HFF-Myc (cell line): ENCODE results near the gene RNF114.
A peak's percentile ranks its signal among the peaks of the same experiment; 100 is the strongest.
"Not testable (repeated sequence)": the region's sequence is repeated elsewhere in the genome, so short reads cannot be mapped to it uniquely, and the experiment has no call there.

Experiments used
- DNase-seq: peaks from one replicate; pipeline ENCODE4 v3.0.0-alpha.2; 2011; ENCODE audit warnings: low read depth; ENCODE audit errors: extremely low read depth
- H3K4me3 ChIP-seq: replicated peaks from 2 replicates; pipeline ENCODE4 v1.5.1; 2011; ENCODE audit warnings: low read depth, mild to moderate bottlenecking, control low read depth, low read length
- TF ChIP-seq, protein P1 (sequence below): IDR thresholded peaks from 2 replicates; pipeline ENCODE4 v1.5.1; 2012; ENCODE audit warnings: mild to moderate bottlenecking, low read depth, low read length, control low read depth; ENCODE audit errors: missing control alignments

RNF114 gene

DNA sequence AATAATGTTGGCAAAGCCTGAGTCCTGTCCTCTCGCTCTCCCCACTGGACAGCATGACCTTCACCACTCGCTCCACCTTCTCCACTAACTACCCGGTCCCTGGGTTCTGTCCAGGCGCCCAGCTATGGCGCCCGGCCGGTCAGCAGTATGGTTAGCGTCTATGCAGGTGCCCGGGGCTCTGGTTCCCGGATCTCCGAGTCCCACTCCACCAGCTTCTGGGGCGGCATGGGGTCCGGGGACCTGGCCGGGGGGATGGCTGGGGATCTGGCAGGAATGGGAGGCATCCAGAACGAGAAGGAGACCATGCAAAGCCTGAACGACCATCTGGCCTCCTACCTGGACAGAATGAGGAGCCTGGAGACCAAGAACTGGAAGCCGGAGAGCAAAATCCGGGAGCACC is 20.5 kb downstream of the RNF114 start:
- TF ChIP-seq, protein P1, sequence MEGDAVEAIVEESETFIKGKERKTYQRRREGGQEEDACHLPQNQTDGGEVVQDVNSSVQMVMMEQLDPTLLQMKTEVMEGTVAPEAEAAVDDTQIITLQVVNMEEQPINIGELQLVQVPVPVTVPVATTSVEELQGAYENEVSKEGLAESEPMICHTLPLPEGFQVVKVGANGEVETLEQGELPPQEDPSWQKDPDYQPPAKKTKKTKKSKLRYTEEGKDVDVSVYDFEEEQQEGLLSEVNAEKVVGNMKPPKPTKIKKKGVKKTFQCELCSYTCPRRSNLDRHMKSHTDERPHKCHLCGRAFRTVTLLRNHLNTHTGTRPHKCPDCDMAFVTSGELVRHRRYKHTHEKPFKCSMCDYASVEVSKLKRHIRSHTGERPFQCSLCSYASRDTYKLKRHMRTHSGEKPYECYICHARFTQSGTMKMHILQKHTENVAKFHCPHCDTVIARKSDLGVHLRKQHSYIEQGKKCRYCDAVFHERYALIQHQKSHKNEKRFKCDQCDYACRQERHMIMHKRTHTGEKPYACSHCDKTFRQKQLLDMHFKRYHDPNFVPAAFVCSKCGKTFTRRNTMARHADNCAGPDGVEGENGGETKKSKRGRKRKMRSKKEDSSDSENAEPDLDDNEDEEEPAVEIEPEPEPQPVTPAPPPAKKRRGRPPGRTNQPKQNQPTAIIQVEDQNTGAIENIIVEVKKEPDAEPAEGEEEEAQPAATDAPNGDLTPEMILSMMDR, result no peak
- H3K4me3 ChIP-seq, result no peak overlapping the region
- no peak for DNase-seq

DNA sequence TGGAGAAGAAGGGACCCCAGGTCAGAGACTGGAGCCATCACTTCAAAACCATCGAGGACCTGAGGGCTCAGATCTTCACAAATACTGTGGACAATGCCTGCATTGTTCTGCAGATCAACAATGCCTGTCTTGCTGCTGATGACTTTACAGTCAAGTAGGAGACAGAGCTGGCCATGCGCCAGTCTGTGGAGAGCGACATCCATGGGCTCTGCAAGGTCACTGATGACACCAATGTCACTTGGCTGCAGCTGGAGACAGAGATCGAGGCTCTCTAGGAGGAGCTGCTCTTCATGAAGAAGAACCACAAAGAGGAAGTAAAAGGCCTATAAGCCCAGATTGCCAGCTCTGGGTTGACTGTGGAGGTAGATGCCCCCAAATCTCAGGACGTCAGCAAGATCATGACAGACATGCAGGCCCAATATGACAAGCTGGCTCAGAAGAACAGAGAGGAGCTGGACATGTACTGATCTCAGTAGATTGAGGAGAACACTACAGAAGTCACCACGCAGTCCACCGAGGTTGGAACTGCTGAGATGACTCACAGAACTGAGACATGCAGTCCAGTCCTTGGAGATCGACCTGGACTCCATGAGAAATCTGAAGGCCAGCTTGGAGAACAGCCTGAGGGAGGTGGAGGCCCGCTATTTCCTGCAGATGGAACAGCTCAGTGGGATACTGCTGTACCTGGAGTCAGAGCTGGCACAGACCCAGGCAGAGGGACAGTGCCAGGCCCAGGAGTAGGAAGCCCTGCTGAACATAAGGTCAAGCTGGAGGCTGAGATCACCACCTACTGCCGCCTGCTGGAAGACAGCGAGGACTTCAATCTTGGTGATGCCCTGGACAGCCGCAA is 21.1 kb downstream of the RNF114 start:
- DNase-seq, result not testable (repeated sequence)

DNA sequence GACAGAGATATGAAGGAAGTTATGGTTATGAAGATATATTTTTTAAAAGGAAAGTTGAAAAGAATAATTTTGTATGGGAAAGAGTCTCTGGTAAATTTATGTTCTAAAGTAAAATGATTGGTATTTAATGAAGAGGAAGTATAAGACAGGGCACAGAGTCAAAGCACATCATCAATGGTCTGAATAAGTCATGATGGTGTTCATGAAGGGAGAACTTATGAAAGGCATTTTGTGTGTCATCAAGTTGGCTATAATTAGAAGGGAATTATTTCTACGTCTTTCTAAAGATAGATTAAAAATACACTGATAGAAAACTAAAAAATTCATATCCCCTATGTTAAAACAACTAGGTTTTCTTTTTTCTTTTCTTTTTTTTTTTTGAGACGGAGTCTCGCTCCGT is 25.2 kb downstream of the RNF114 start:
- TF ChIP-seq, protein P1, result no peak
- H3K4me3 ChIP-seq, result no peak overlapping the region
- DNase-seq, result no peak

More for the DNA sequence above, 21.1 kb downstream of the RNF114 start:
- H3K4me3 ChIP-seq, result not testable (repeated sequence)

DNA sequence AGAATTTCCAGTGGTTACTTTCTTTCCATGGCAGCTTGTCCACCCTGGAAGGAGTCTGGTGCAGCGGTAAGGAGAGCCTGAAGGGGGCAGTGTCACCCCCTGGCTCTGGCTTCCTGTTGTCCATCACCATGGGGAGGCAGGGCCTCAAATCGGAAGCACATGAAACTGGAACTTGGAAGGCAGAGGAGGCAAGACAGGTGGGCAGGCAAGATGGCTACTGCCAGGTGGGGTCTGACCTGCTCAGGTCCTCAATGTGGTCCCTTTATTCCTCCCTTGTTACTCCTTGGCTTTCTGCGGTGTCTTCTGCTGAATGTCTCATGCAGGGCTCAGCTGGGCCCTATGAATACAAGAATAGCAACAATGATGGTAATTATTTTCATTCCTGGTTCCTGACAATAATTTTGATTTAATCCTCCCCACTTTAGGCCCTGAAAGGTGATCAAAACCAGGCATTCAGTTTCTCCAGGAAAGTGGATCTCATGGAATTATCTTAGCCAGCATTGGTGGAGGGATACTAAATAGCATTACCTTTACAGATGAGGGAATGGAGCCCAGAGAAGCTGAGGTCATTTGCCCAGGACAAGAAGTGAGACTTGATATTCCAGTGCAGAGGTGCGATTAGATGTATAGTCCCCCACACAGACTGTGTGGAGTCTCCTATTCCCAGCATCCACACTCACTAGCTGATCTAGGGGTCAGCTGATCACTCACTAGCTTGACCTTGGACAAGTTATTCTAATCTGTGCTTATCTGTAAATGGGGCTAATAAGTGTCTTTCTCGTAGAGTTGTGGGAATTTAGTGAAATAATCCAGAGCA is 29.0 kb downstream of the RNF114 start:
- no peak overlapping the region for H3K4me3 ChIP-seq
- no peak for DNase-seq
- TF ChIP-seq, protein P1, result peak; percentile 84

DNA sequence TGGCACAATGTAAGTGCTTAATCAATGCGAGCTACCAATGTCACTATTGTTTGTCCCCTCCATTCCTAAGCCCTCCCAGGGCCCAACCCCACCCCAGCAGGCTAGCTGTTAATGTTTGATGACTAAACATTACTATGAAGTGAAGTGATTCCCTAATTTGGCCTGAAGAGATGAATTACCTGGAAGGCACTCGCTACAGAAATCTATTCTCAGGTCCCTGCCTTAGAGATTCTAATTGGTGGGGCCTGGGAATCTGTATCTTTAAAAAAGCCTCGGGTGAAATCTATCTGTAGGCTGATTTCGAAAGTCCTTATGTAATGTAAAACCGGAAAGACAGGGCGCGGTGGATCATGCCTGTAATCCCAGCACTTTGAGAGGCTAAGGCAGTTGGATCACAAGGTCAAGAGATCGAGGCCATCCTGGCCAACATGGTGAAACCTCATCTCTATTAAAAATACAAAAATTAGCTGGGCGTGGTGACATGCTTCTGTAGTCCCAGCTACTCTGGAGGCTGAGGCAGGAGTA is 29.6 kb downstream of the RNF114 start:
- TF ChIP-seq, protein P1, result no peak
- DNase-seq, result no peak

DNA sequence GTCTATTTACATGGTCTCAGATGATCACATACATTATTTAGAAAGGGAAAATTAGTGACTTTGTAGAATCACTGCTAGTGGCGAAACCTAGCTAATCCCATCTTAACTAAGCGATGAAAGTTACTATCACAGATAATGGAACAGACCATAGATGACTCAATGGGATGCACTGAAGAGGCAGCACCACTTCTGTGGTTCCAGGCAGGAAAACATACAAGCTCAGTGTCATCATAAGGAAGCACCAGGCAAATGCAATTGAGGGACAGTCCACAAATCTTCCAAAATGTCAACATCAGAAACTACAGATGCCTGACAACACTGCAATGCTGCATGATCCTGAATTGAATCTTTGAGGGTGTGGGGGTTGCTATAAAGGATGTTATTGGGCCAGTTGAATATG is 30.7 kb downstream of the RNF114 start:
- no peak for DNase-seq
- TF ChIP-seq, protein P1, result no peak
- H3K4me3 ChIP-seq, result no peak overlapping the region

More for the DNA sequence above, 29.6 kb downstream of the RNF114 start:
- H3K4me3 ChIP-seq, result no peak overlapping the region

DNA sequence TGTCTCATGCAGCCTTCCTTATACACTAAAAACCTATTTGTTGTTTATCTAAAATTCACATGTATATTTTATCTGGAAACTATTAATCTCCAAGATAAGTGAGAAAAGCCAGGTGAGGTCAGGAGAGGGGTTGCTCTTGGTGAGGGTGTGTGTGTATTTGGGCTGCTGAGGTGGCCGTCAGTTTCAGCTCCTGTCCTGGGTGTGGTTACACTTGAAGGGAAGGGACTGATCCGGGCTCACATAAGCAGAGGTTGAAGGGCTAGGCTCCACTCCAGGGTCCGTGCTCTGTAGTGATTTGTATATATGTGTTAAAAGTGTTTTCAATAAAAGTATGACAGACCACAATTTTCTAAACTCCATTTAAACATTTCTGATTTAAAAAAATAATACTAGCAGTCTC is 33.0 kb downstream of the RNF114 start:
- TF ChIP-seq, protein P1, result no peak
- no peak for DNase-seq
- no peak overlapping the region for H3K4me3 ChIP-seq
